OCI-LY7 (cell line): Measurements from ENCODE around the gene UBL3. TPM values are rescaled to one million over a fixed set of nuclear protein-coding genes. Genes with fewer than 3 reads are reported as not detected.

ENCODE experiments used
- BruUV-seq: library from RNA; stranded (reverse); fragments of 400-500 nt; replicated peaks from 2 replicates; lab custom pipeline; 2021; lab: Mats Ljungman, UMichigan
- CTCF ChIA-PET: fragments of 300-600 bp; sonication (Branson Sonifier 250); formaldehyde crosslinking; loops from one replicate; lab custom pipeline; 2022; ENCODE audit warnings: antibody characterized with exemption; ENCODE audit not compliant: unreplicated experiment; lab: Charles Lee
- POLR2A ChIA-PET: fragments of 300-600 bp; sonication (Branson Sonifier 250); formaldehyde crosslinking; loops from one replicate; lab custom pipeline; 2022; ENCODE audit warnings: antibody characterized with exemption; lab: Charles Lee
- DNase-seq: peaks from one replicate; pipeline ENCODE4 v3.0.0-alpha.2; 2015; ENCODE audit warnings: low spot score
- H2AFZ ChIP-seq: fragments of 200-600 bp; sonication (generic), shearing (Covaris generic); 2 replicates; pipeline ENCODE4 v1.6.1; 2014; ENCODE audit warnings: mild to moderate bottlenecking, antibody characterized with exemption, low read length, moderate library complexity
- H3K27ac ChIP-seq: fragments of 200-600 bp; sonication (generic); 2 replicates; pipeline ENCODE4 v1.5.1; 2014; ENCODE audit warnings: mixed run types, low read depth, mild to moderate bottlenecking, moderate library complexity, low read length, inconsistent platforms; ENCODE audit not compliant: poor library complexity, severe bottlenecking
- H3K36me3 ChIP-seq: fragments of 200-600 bp; sonication (generic); 2 replicates; pipeline ENCODE4 v1.6.1; 2014; ENCODE audit warnings: mild to moderate bottlenecking, antibody characterized with exemption, low read length, moderate library complexity, mixed read lengths; ENCODE audit not compliant: insufficient read depth
- H3K4me1 ChIP-seq: fragments of 200-600 bp; sonication (generic); 2 replicates; pipeline ENCODE4 v1.5.1; 2014; ENCODE audit warnings: mild to moderate bottlenecking, low read length; ENCODE audit not compliant: insufficient read depth, poor library complexity, severe bottlenecking
- H3K4me2 ChIP-seq: fragments of 200-600 bp; sonication (generic); 2 replicates; pipeline ENCODE4 v1.6.1; 2014; ENCODE audit warnings: mild to moderate bottlenecking, low read length
- H3K4me3 ChIP-seq: fragments of 200-600 bp; sonication (generic); 2 replicates; pipeline ENCODE4 v1.5.1; 2014; ENCODE audit warnings: mild to moderate bottlenecking, low read depth, low read length; ENCODE audit not compliant: poor library complexity, severe bottlenecking
- H3K79me2 ChIP-seq: fragments of 200-600 bp; sonication (generic); 2 replicates; pipeline ENCODE4 v1.6.1; 2016; ENCODE audit warnings: low read depth, mild to moderate bottlenecking, low read length, moderate library complexity, mixed read lengths; ENCODE audit not compliant: insufficient read depth
- H3K9me2 ChIP-seq: fragments of 200-600 bp; sonication (generic); 2 replicates; pipeline ENCODE4 v1.6.1; 2016; ENCODE audit warnings: mild to moderate bottlenecking, low read length, mixed read lengths; ENCODE audit not compliant: insufficient read depth
- H3K9me3 ChIP-seq: fragments of 200-600 bp; sonication (generic); 2 replicates; pipeline ENCODE4 v1.6.1; 2014; ENCODE audit warnings: mild to moderate bottlenecking, mixed run types, low read length, mixed read lengths
- H4K20me1 ChIP-seq: fragments of 200-600 bp; sonication (generic); 2 replicates; pipeline ENCODE4 v1.6.1; 2014; ENCODE audit warnings: mild to moderate bottlenecking, antibody characterized with exemption, low read length, moderate library complexity, mixed read lengths; ENCODE audit not compliant: insufficient read depth
- CTCF ChIP-seq: fragments of 200-600 bp; sonication (generic); conservative IDR thresholded peaks from 2 replicates; pipeline ENCODE4 v1.5.1; 2014; ENCODE audit warnings: mild to moderate bottlenecking, antibody characterized with exemption, low read length, moderate library complexity, mixed read lengths
- EZH2phosphoT487 ChIP-seq: fragments of 200-600 bp; sonication (generic); IDR thresholded peaks from 2 replicates; pipeline ENCODE4 v1.6.1; 2018; ENCODE audit warnings: low read depth, borderline replicate concordance, mild to moderate bottlenecking, mixed run types, antibody characterized with exemption, low read length, moderate library complexity, mixed read lengths
- intact Hi-C: fragments of 100-400 bp; cut with micrococcal nuclease; formaldehyde crosslinking; loops from one replicate; pipeline ENCODE4 v1.10.0; 2022; ENCODE audit not compliant: unreplicated experiment
- total RNA-seq, 2 experiments: library from RNA; depleted of rRNA in 1 of 2; stranded (reverse); fragments of >200 nt in 1 of 2; shearing (Covaris generic) in 1 of 2; gene quantifications; 2 replicates each; pipeline ENCODE4 v1.2.3, GENCODE V29; 2014 to 2022

Gene UBL3
- total RNA-seq, 2 experiments from 2014 or later: 5.6 to 11.4 TPM

- CTCF ChIA-PET: no interaction called here
- intact Hi-C loops: no loop called here
- POLR2A ChIA-PET: no interaction called here
These were observed 36.0 kb upstream of the UBL3 start for GRCh38 chr13:29886446-29886845.

GRCh38 chr13:29885989-29886388 lies 35.6 kb upstream of the UBL3 start:
- Histone ChIP-seq H3K9me3 (no peaks in the 10 kb centered on the region), H3K79me2 (no peaks in the 10 kb centered on the region), H3K4me3 (no peak overlapping the region), H3K4me2 (no peak overlapping the region), H3K9me2 (no peaks in the 10 kb centered on the region), H3K36me3 (no peaks in the 10 kb centered on the region), H3K27ac (no peak overlapping the region), H2AFZ (no peak overlapping the region), H3K4me1 (no peaks in the 10 kb centered on the region), H4K20me1 (no peaks in the 10 kb centered on the region)
- DNase-seq: no peak
- CTCF ChIA-PET: no interaction called here
- POLR2A ChIA-PET: no interaction called here
- TF ChIP-seq EZH2phosphoT487 (no peak), CTCF (no peak)
- BruUV-seq: no TSS peak
- intact Hi-C loops: no loop called here

More at GRCh38 chr13:29886446-29886845, 36.0 kb upstream of the UBL3 start:
- Histone ChIP-seq H3K27ac (no peak overlapping the region), H4K20me1 (no peaks in the 10 kb centered on the region), H3K9me2 (no peaks in the 10 kb centered on the region), H2AFZ (no peak overlapping the region), H3K4me1 (no peaks in the 10 kb centered on the region), H3K36me3 (no peaks in the 10 kb centered on the region), H3K9me3 (no peaks in the 10 kb centered on the region), H3K4me2 (no peak overlapping the region), H3K4me3 (no peak overlapping the region), H3K79me2 (no peaks in the 10 kb centered on the region)
- no peak for DNase-seq
- BruUV-seq: no TSS peak
- TF ChIP-seq EZH2phosphoT487: no peak
- no peak for TF ChIP-seq CTCF

- Histone ChIP-seq H3K79me2 (no peaks in the 10 kb centered on the region), H3K4me1 (no peaks in the 10 kb centered on the region), H3K36me3 (no peaks in the 10 kb centered on the region), H3K9me3 (no peaks in the 10 kb centered on the region), H3K27ac (no peak overlapping the region), H3K4me2 (no peak overlapping the region), H3K4me3 (no peak overlapping the region), H2AFZ (no peak overlapping the region), H4K20me1 (no peaks in the 10 kb centered on the region), H3K9me2 (no peaks in the 10 kb centered on the region)
- DNase-seq: no peak
- TF ChIP-seq CTCF (no peak), EZH2phosphoT487 (no peak)
- POLR2A ChIA-PET: interaction anchor here (0.6 kb wide), 1 partner anchor 899 kb away, joined by 3 read pairs; no protein-coding TSS in a partner anchor
- no TSS peak for BruUV-seq
- intact Hi-C loops: no loop called here
- CTCF ChIA-PET: no interaction called here
These were observed 34.4 kb upstream of the UBL3 start for GRCh38 chr13:29884671-29885430.
